K562 (cell line): ENCODE results near the gene RPL34. TPM values are rescaled to one million over a fixed set of nuclear protein-coding genes. Genes with fewer than 3 reads are reported as not detected.

Experiments
- ATAC-seq: fragments of 200-7000 bp; cut with Tn5 transposase; 3 replicates; pipeline ENCODE4 v1.9.1; 2020; ENCODE audit warnings: moderate library complexity
- Bru-seq: library from RNA; stranded (reverse); fragments of 400-500 nt; gene quantifications from one replicate; lab custom pipeline; 2021; lab: Mats Ljungman, UMichigan
- BruChase-seq, 2 experiments: library from RNA; stranded (reverse); fragments of 400-500 nt; gene quantifications; one replicate each; lab custom pipeline; 2021; lab: Mats Ljungman, UMichigan
- BruUV-seq: library from RNA; stranded (reverse); fragments of 400-500 nt; replicated peaks from 2 replicates; lab custom pipeline; 2021; lab: Mats Ljungman, UMichigan
- CTCF ChIA-PET: fragments of 300-600 bp; formaldehyde crosslinking; extraction: SDS; loops from one replicate; lab custom pipeline; 2021; ENCODE audit warnings: low intra/inter-chr PET ratio; lab: Yijun Ruan, JAX
- POLR2A ChIA-PET: fragments of 300-600, 350-650 bp; sonication (Branson Sonifier 250); formaldehyde crosslinking; extraction: SDS; loops from one replicate; lab custom pipeline; 2021; ENCODE audit warnings: antibody characterized with exemption, inconsistent platforms; lab: Yijun Ruan, JAX
- DNase-seq, 4 experiments: peaks; one replicate each; pipeline versions ENCODE4 v3.0.0 to v3.0.0-alpha.2; 2011 to 2018; ENCODE audit warnings: low spot score in 3 of 4, mixed read lengths in 3 of 4; ENCODE audit errors: extremely low read depth in 1 of 4
- FAIRE-seq: peaks from 2 replicates; lab custom pipeline; 2011; peaks lifted over from hg19 to GRCh38; lab: Jason Lieb, UNC
- H2AFZ ChIP-seq: 2 replicates; pipeline ENCODE4 v1.6.0; 2011; ENCODE audit warnings: low read depth, low read length, control low read depth, inconsistent platforms
- H3K27ac ChIP-seq: fragments of 200-600 bp; 3 replicates; pipeline ENCODE4 v1.8.0; 2011; ENCODE audit warnings: low read depth, mild to moderate bottlenecking, control low read depth, inconsistent platforms, low read length, moderate library complexity, mixed read lengths; ENCODE audit errors: extremely low read depth
- H3K27me3 ChIP-seq, 2 experiments: fragments of 300-600 bp in 1 of 2; 2 replicates in 1 of 2; 3 replicates in 1 of 2; pipeline versions ENCODE4 v1.6.0 to v1.8.0; 2011; ENCODE audit warnings: inconsistent platforms in 2 of 2, low read length in 2 of 2, mild to moderate bottlenecking in 1 of 2, mixed read lengths in 1 of 2, moderate library complexity in 1 of 2; ENCODE audit not compliant: control insufficient read depth in 2 of 2, insufficient read depth in 2 of 2
- H3K36me3 ChIP-seq: fragments of 300-600 bp; 3 replicates; pipeline ENCODE4 v1.8.0; 2011; ENCODE audit warnings: mild to moderate bottlenecking, low read length, inconsistent platforms; ENCODE audit not compliant: control insufficient read depth, insufficient read depth
- H3K4me1 ChIP-seq, 2 experiments: fragments of 200-600 bp in 1 of 2; replicated peaks in 1 of 2; 2 replicates in 1 of 2; 3 replicates in 1 of 2; pipeline versions ENCODE4 v1.5.1 to v1.8.0; 2011; ENCODE audit warnings: inconsistent platforms in 2 of 2, low read length in 2 of 2, mild to moderate bottlenecking in 1 of 2, mixed read lengths in 1 of 2, moderate library complexity in 1 of 2; ENCODE audit not compliant: control insufficient read depth in 2 of 2, insufficient read depth in 2 of 2
- H3K4me2 ChIP-seq: 2 replicates; pipeline ENCODE4 v1.6.1; 2011; ENCODE audit warnings: low read length, control low read depth, inconsistent platforms, mixed read lengths; ENCODE audit not compliant: insufficient read depth
- H3K4me3 ChIP-seq: fragments of 200-600 bp; sonication (generic), shearing (Covaris generic); 2 replicates; pipeline ENCODE4 v1.5.1; 2016; ENCODE audit warnings: control low read depth, inconsistent platforms
- H3K79me2 ChIP-seq: fragments of 200-600 bp; 3 replicates; pipeline ENCODE4 v1.8.0; 2011; ENCODE audit warnings: low read length, inconsistent platforms; ENCODE audit not compliant: control insufficient read depth, insufficient read depth
- H3K9ac ChIP-seq, 2 experiments: 2 replicates each; pipeline versions ENCODE4 v1.6.0 to v1.6.1; 2011; ENCODE audit warnings: low read depth in 2 of 2, low read length in 2 of 2, control low read depth in 1 of 2, inconsistent platforms in 1 of 2, mild to moderate bottlenecking in 1 of 2, mixed read lengths in 1 of 2; ENCODE audit not compliant: insufficient read depth in 1 of 2
- H3K9me1 ChIP-seq: one replicate; pipeline ENCODE4 v1.6.0; 2011; ENCODE audit warnings: inconsistent platforms, mild to moderate bottlenecking, low read length, moderate library complexity; ENCODE audit not compliant: control insufficient read depth, insufficient read depth
- H3K9me3 ChIP-seq: replicated peaks from 2 replicates; pipeline ENCODE4 v1.5.1; 2011; ENCODE audit warnings: low read depth, low read length, inconsistent platforms; ENCODE audit not compliant: control insufficient read depth, insufficient read depth
- H4K20me1 ChIP-seq: replicated peaks from 2 replicates; pipeline ENCODE4 v1.6.1; 2011; ENCODE audit warnings: low read length, inconsistent platforms, mixed read lengths; ENCODE audit not compliant: control insufficient read depth, insufficient read depth
- ELF1 ChIP-seq: fragments of 200-800 bp; sonication (Bioruptor generic); IDR thresholded peaks from 2 replicates; pipeline ENCODE4 v1.6.1; 2016; ENCODE audit warnings: missing genetic modification characterization, missing compliant biosample characterization
- MEF2D ChIP-seq: conservative IDR thresholded peaks from 2 replicates; pipeline ENCODE4 v1.6.1; 2016; ENCODE audit warnings: low read depth, missing genetic modification characterization, missing compliant biosample characterization
- NRF1 ChIP-seq, 2 experiments: fragments of 450-650 bp; IDR thresholded peaks in 1 of 2; conservative IDR thresholded peaks in 1 of 2; 2 replicates each; pipeline ENCODE4 v1.6.1; 2014; ENCODE audit warnings: mild to moderate bottlenecking in 2 of 2
- PHB ChIP-seq: fragments of 250-450 bp; sonication (Bioruptor Pico); IDR thresholded peaks from 2 replicates; pipeline ENCODE4 v1.5.0; 2021
- PHB2 ChIP-seq: fragments of 450-650 bp; IDR thresholded peaks from 2 replicates; pipeline ENCODE4 v1.6.1; 2017; ENCODE audit warnings: low read depth
- PTTG1 ChIP-seq: fragments of 450-650 bp; IDR thresholded peaks from 2 replicates; pipeline ENCODE4 v1.6.1; 2016; ENCODE audit warnings: low read depth, mild to moderate bottlenecking, missing genetic modification characterization, missing compliant biosample characterization
- RFX1 ChIP-seq: fragments of 450-650 bp; IDR thresholded peaks from 2 replicates; pipeline ENCODE4 v1.6.1; 2016; ENCODE audit warnings: mild to moderate bottlenecking, moderate library complexity
- TCFL5 ChIP-seq: fragments of 250-450 bp; sonication (Bioruptor Pico); conservative IDR thresholded peaks from 2 replicates; pipeline ENCODE4 v1.6.1; 2021; ENCODE audit warnings: mild to moderate bottlenecking, moderate library complexity, matching md5 sums
- TEAD2 ChIP-seq: fragments of 450-650 bp; IDR thresholded peaks from 2 replicates; pipeline ENCODE4 v1.6.1; 2016; ENCODE audit warnings: missing genetic modification characterization, control low read depth, missing compliant biosample characterization
- ZNF592 ChIP-seq: fragments of 450-650 bp; IDR thresholded peaks from 2 replicates; pipeline ENCODE4 v1.6.1; 2017; ENCODE audit warnings: antibody characterized with exemption, mild to moderate bottlenecking
- ZNF780A ChIP-seq: fragments of 250-450 bp; sonication (Bioruptor Pico); IDR thresholded peaks from 2 replicates; pipeline ENCODE4 v1.5.0; 2021; ENCODE audit warnings: mild to moderate bottlenecking
- WGBS: fragments of 100-300 bp; shearing (Covaris generic); methylation state at CpG from one replicate; pipeline ENCODE4 v1.1.6; 2016; ENCODE audit warnings: low coverage, mixed read lengths; ENCODE audit not compliant: insufficient coverage; ENCODE audit errors: missing lambda C conversion rate; 5-methylcytosine and 5-hydroxymethylcytosine counted together
- in situ Hi-C: fragments of 300-500 bp; cut with MboI; formaldehyde crosslinking; loops from 4 replicates; pipeline ENCODE4 v1.15.0; 2018; ENCODE audit warnings: inconsistent platforms, mixed read lengths
- intact Hi-C: fragments of 100-400 bp; cut with micrococcal nuclease; formaldehyde crosslinking; loops from 2 replicates; pipeline ENCODE4 v1.14.2; 2022
- long read RNA-seq, 3 experiments: library from polyadenylated mRNA in 2 of 3; library from RNA in 1 of 3; unstranded in 2 of 3; stranded (forward) in 1 of 3; transcript quantifications; one replicate each; pipeline ENCODE4 v2.0.0, GENCODE V29; 2019 to 2022
- polyA minus RNA-seq, 3 experiments: library from RNA; depleted of rRNA, polyadenylated mRNA; stranded (reverse); fragments of >200 nt; gene quantifications; 2 replicates each; pipeline ENCODE4 v1.2.3, GENCODE V29; 2011
- polyA plus RNA-seq, 8 experiments: library from polyadenylated mRNA; depleted of rRNA in 4 of 8; stranded (reverse) in 5 of 8; unstranded in 3 of 8; fragments of >200 nt; fragmentation: Nextera tagmentation in 2 of 8; fragmentation: Illumina TruSeq in 1 of 8; extraction: Ambion mirVana in 2 of 8; extraction: Trizol in 1 of 8; gene quantifications; 2 replicates each; pipeline versions ENCODE4 v1.2.1 to v1.2.3, GENCODE V29; 2011 to 2014; ENCODE audit warnings: inconsistent platforms in 1 of 8, missing spikeins in 1 of 8
- total RNA-seq, 7 experiments: library from RNA; depleted of rRNA in 6 of 7; stranded (reverse); fragments of >200 nt in 6 of 7; fragmentation: Illumina TruSeq in 2 of 7; extraction: Trizol in 2 of 7; gene quantifications; 2 replicates each; pipeline versions ENCODE4 v1.2.1 to v1.2.3, GENCODE V29; 2011 to 2021; ENCODE audit warnings: low replicate concordance in 1 of 7

The RPL34 gene
- total RNA-seq (2011; cell fraction: chromatin; rRNA removed; ENCODE audit: low replicate concordance), result 252 and 304 TPM in 2 replicates
- total RNA-seq (2011; cell fraction: nucleolus; rRNA removed), result 343 and 354 TPM in 2 replicates
- 439 and 698 TPM in 2 replicates for total RNA-seq (2011; cell fraction: nucleoplasm; rRNA removed)
- total RNA-seq (2014; rRNA removed), result 1,466 and 1,685 TPM in 2 replicates
- 2,593 and 2,853 TPM in 2 replicates for total RNA-seq (2014; rRNA removed; fragmentation: Illumina TruSeq; extraction: Trizol)
- 1,586 and 1,727 TPM in 2 replicates for total RNA-seq (2015; rRNA removed; fragmentation: Illumina TruSeq; extraction: Trizol)
- total RNA-seq (2021), result 1,612 and 1,824 TPM in 2 replicates
- polyA plus RNA-seq (2011; rRNA removed), result 4,502 and 5,422 TPM in 2 replicates
- polyA plus RNA-seq (2011; cell fraction: cytosol; rRNA removed), result 1,723 and 3,895 TPM in 2 replicates
- polyA plus RNA-seq (2011; cell fraction: nucleus; rRNA removed), result 636 and 1,437 TPM in 2 replicates
- polyA plus RNA-seq (2012), result 3,078 and 3,376 TPM in 2 replicates
- 1,973 and 2,119 TPM in 2 replicates for polyA plus RNA-seq (2014; fragmentation: Illumina TruSeq; extraction: Trizol)
- 1,000 to 10,000 TPM; 3,162 to 4,454 TPM for polyA plus RNA-seq (2014; fragmentation: Nextera tagmentation; extraction: Ambion mirVana)
- polyA plus RNA-seq (2014; rRNA removed), result 2,645 and 2,889 TPM in 2 replicates
- polyA minus RNA-seq (2011; rRNA and poly(A)+ RNA removed), result 751 and 855 TPM in 2 replicates
- 102 and 189 TPM in 2 replicates for polyA minus RNA-seq (2011; cell fraction: cytosol; rRNA and poly(A)+ RNA removed)
- 118 and 255 TPM in 2 replicates for polyA minus RNA-seq (2011; cell fraction: nucleus; rRNA and poly(A)+ RNA removed)
- Bru-seq, nascent RNA, result percentile 99 among the genes with signal in this experiment
- percentile 99 among the genes with signal in this experiment for BruChase-seq, experiment 1, labeled RNA remaining after a 2-hour chase
- percentile 98 among the genes with signal in this experiment for BruChase-seq, experiment 2, labeled RNA remaining after a 6-hour chase
- long read RNA-seq, experiment 1, transcript RPL34-206 (2 exons, 629 nt), result minor isoform, 252 of 2,249 reads
- long read RNA-seq, experiment 1, transcript RPL34-201 (5 exons, 529 nt), result minor isoform, 43 of 2,249 reads
- long read RNA-seq, experiment 1, transcript RPL34-202 (5 exons, 441 nt), result major isoform, 1,322 of 2,249 reads
- long read RNA-seq, experiment 1, partial matches to known transcripts, result 413 of 2,249 reads
- long read RNA-seq, experiment 1, other reads (novel, unspliced or antisense), result 219 of 2,249 reads
- long read RNA-seq, experiment 2, transcript RPL34-202 (5 exons, 441 nt), result major isoform, 141 of 1,597 reads
- long read RNA-seq, experiment 2, transcript RPL34-201 (5 exons, 529 nt), result minor isoform, 36 of 1,597 reads
- long read RNA-seq, experiment 2, transcript RPL34-206 (2 exons, 629 nt), result minor isoform, 6 of 1,597 reads
- long read RNA-seq, experiment 2, partial matches to known transcripts, result 1,382 of 1,597 reads
- long read RNA-seq, experiment 2, other reads (novel, unspliced or antisense), result 31 of 1,597 reads
- long read RNA-seq, experiment 3, transcript RPL34-201 (5 exons, 529 nt), result minor isoform, 64 of 2,785 reads
- long read RNA-seq, experiment 3, transcript RPL34-202 (5 exons, 441 nt), result major isoform, 1,911 of 2,785 reads
- long read RNA-seq, experiment 3, partial matches to known transcripts, result 773 of 2,785 reads
- long read RNA-seq, experiment 3, other reads (novel, unspliced or antisense), result 35 of 2,785 reads

DNA sequence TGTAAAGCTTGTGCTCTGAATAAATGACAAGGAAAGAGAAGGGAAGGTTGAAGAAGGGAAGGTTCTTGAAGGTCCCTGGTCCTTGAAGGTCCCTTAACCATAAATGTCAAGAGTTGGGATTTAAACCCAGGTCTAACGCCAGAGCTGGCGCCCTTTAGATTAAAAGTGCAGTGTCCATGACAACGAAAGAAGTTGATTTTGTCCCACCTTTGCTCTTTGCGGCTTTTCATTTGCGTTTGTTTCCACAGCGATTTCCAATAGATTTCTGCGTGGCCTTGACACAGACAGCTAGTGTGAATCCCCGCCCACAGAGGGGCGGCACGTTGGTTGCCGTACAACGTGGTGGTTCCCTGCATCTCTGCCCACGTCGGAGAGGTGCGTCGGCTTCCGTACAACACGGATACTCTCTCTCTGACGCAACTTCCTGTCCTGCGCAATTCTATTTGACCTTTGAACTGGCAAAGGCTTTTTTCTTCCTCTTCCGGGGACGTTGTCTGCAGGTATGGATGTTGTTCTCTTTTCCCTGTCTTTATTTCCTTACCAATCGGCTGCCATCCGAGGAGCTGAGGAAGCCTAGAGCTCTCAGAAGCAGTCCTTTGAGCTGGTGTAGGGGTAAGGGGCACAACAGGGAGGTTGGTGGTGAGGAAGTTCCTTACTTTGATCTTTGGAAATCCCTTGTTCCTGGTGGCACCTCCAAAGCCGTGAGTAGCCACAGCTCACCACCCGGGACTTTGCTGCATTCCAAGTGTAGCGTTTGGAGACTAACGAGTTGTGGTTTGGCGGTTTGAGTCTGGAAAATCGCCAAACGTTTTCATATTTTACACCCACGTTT, at the start of gene RPL34:
TSS of gene RPL34 (plus strand) at position 476 of the 832 bp plus-strand sequence. CDS start 1,384 bp downstream, outside the sequence.
- no TSS peak for BruUV-seq
- in situ Hi-C loops, result no loop called here
- TF ChIP-seq ZNF780A (no peak), TCFL5 (CRISPR knock-in tag) (no peak), TEAD2 (tag) (0 out of 2 replicates have a peak, but pooled peaks have one; percentile 24), MEF2D (tag) (0 out of 2 replicates have a peak, but pooled peaks have one; percentile 19), PHB (CRISPR knock-in tag) (no peak), RFX1 (peak; percentile 84), PHB2 (0 out of 2 replicates have a peak, but pooled peaks have one; percentile 19), ZNF592 (no peak; the same call in 1 of the 2 replicates), ELF1 (peak; percentile 98), PTTG1 (tag) (no peak), NRF1 (conservative IDR thresholded peaks at IDR 0.05 in 1 of 2, IDR thresholded peaks at IDR 0.05 in 1 of 2) (peak; percentile 88 to 90)

More for the DNA sequence above, at the start of gene RPL34:
- peak within 1 kb of the TSS; percentile 82 for H3K4me3 ChIP-seq
- peak; percentile 98 for ATAC-seq
- peak; percentile 99 for FAIRE-seq
- H2AFZ ChIP-seq, result peak within 1 kb of the TSS; percentile 94
- peaks cover 13 to 28% of the 10 kb centered on the region in 2 experiments; a peak in 4 of 5 replicates for H3K4me1 ChIP-seq
- WGBS, result under 1% methylated on average over 32 of the region's 32 CpGs
- no peaks in the 10 kb centered on the region for H3K9me1 ChIP-seq
- no peaks in the 10 kb centered on the region for H3K9me3 ChIP-seq
- ChIA-PET CTCF (no interaction called here), POLR2A (interaction anchor here (0.6 to 1.4 kb wide), 11 partner anchors 9 to 260 kb away, joined by 3 to 10 read pairs (median 3); partner anchors contain the start of gene OSTC)
- H3K27ac ChIP-seq, result peak within 1 kb of the TSS; percentile 93
- peak; percentile 87 to 99 (median 90) for DNase-seq
- H3K4me2 ChIP-seq, result peak within 1 kb of the TSS; percentile 96
- H3K79me2 ChIP-seq, result peaks cover 62% of the 10 kb centered on the region
- H3K27me3 ChIP-seq, result no peaks in the 10 kb centered on the region
- H3K9ac ChIP-seq, result peak within 1 kb of the TSS; percentile 93 to 98
- H3K36me3 ChIP-seq, result peaks cover 47% of the 10 kb centered on the region
- intact Hi-C loops, result no loop called here
- H4K20me1 ChIP-seq, result peaks cover 28% of the 10 kb centered on the region
